ENCODE measurements around the gene LYST. TPM values are rescaled to one million over a fixed set of nuclear protein-coding genes. Genes with fewer than 3 reads are reported as not detected.
"Not testable (repeated sequence)": the region's sequence is repeated elsewhere in the genome, so short reads cannot be mapped to it uniquely, and the experiment has no call there.

LYST gene
- total RNA-seq, 1 donor from 2014 or later, result 17.4 TPM

GRCh38 chr1:235650341-235651169 lies 216.2 kb downstream of the LYST start:
- no peak for DNase-seq

DNA sequence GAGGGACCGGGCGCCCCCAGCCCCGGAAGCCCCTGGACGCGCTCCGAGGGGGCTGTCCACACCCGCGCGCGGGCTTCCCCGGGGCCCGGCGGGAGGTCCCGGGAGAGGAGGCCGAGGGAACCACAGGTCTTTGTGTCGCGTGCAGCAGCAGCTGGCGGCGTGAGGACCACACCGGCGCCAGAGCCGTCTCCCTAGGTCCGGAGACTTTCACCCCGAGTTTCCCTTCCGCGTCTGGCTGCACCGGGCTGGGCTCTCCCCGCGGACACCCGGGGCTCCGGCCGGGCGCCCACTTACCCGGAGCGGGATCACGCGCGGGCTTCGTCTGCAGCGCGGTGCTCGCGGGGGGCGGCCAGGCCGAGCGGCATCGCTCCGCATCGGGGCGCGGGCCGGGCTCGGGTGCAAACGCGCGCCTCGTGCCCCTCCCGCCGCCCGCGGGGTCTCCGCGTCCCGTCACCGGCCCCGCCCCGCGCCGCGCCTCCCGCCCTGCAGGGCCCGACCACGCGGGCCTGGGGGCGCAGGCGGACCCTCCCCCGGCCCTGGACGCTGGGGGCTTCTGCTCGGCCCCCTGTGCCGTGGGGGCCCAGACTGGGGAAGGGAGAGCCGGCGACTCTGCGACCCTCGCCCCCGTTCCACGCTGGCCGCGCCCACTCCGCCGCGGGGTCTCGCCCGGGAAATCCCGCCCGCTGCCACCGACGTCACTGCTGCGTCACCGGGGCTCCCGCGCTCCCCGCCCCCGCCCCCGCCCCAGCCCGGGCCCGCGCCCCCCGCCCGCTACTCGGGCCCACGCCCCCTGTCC lies 217.1 kb downstream of the LYST start, which contains the start of gene GNG4:
Gene GNG4, minus strand, starts transcription at position 417 of the 796 bp plus-strand sequence. CDS start 65,946 bp downstream, outside the sequence.
- no peak for DNase-seq

GRCh38 chr1:235648954-235649367 lies 217.7 kb downstream of the LYST start:
- peak; percentile 75 for DNase-seq

- DNase-seq, result no peak
Observed at GRCh38 chr1:235648407-235648907, 218.2 kb downstream of the LYST start.

DNA sequence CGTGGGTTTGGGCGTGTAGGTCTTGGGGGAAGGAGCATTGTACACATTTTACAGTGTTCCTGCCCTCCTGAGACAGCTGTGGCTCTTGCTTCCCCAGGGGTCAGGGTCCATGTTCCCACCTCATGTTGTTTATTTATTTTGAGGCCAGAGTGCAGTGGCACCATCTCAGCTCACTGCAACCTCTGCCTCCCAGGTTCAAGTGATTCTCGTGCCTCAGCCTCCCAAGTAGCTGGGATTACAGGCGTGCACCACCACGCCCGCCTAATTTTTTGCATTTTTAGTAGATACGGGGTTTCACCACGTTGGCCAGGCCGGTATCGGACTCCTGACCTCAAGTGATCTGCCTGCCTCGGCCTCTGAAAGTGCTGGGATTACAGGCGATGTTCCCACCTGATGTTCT lies 219.2 kb downstream of the LYST start:
- DNase-seq, result not testable (repeated sequence)

GRCh38 chr1:235646463-235646862 lies 220.2 kb downstream of the LYST start:
- no peak for DNase-seq

DNA sequence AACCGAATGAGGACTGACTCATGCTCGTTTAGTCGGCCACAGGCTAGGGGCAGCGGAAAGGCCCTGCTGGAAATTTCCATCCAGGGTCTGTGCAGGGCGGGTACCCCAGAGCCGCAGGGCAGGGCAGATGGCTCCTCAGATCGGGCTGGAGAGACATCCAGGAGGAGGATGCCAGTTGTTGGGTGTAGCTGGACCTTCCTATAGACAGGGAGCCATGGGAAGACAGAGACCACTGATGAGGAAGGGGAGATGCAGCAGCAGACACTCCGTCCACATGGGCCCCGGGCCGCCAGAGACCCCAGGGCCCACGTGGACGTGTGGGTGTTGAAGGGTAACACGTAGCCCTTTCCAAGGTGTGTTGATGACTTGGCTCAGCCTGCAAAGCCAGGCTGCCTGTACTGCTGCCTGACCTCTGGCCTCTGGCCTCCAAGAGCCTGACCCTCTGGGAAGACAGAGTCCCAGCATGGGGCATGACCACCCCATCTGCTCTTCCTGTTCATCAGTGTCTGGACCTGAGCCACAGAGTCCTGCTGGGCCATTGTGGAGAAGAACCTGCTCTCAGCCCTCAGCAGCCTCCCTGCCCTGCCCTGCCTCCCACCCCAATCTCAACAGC lies 221.9 kb downstream of the LYST start:
- no peak for DNase-seq

GRCh38 chr1:235643837-235644692 lies 222.6 kb downstream of the LYST start:
- DNase-seq, result no peak

DNA sequence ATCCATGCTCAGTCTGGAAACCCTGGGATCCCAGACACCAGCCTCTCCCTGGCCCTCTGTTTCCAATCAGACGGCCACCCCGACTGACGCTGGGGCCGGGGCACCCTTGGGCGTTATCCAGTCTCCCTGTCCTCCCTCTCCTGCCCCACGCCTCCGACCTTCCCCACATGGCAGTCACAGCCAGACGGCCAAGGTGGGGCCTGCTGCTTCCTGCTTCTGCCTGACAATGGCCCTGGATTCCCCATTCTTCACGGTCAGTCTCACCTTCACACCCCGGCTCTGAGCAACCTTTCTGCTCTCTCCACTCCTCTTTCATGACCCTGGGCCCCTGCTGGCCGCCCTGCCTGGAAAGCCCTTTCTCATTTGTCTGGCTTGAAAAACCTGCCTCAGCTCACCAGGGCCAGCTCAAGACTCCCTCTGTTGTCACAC lies 223.7 kb downstream of the LYST start:
- DNase-seq, result no peak

DNA sequence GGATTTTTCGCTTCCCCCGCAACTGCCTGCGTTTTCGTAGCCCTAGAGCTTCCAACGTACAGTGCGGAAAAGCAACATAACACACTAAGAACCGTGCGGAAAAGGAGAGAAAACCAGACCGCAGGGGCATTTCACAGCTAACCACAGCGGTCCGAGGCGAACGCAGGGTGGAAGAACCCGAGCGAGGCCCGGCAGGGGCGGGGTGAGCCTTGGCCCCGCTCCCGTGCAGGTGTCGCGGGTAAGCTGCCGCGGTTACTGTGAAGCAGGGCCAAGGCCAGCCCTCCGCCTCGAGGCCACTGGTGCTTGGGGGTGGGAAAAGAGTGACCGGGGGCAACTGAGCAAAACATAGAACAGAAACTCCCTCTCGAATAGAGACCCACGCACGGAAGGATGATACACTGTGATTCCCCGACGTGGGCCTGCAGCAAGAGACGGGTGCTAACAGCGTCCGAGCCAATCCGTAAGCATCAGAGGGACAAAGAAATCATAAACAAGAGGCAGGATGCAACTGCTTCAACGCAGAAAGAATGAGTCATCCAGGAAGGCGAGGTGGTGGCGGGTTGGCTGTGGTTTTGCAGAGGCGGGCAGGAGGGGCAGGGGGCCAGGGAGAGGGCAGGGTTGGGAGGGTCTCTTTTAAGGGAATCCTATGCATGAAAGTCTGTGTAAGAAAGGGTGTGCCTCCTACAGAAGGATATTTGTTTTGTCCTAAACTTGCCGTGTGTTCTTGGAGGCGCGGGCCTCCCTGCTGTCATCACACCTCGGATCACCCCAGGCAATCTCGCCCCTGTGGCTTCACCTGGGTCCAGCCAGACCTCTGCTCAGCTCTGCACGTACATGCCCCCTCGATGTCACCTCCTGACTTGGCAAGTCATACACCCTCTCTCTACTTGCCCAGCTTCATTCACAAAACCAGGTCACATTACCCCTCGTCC lies 224.4 kb downstream of the LYST start:
- peak; percentile 78 for DNase-seq

- DNase-seq, result no peak
Observed at GRCh38 chr1:235640580-235640979, 226.1 kb downstream of the LYST start.

DNA sequence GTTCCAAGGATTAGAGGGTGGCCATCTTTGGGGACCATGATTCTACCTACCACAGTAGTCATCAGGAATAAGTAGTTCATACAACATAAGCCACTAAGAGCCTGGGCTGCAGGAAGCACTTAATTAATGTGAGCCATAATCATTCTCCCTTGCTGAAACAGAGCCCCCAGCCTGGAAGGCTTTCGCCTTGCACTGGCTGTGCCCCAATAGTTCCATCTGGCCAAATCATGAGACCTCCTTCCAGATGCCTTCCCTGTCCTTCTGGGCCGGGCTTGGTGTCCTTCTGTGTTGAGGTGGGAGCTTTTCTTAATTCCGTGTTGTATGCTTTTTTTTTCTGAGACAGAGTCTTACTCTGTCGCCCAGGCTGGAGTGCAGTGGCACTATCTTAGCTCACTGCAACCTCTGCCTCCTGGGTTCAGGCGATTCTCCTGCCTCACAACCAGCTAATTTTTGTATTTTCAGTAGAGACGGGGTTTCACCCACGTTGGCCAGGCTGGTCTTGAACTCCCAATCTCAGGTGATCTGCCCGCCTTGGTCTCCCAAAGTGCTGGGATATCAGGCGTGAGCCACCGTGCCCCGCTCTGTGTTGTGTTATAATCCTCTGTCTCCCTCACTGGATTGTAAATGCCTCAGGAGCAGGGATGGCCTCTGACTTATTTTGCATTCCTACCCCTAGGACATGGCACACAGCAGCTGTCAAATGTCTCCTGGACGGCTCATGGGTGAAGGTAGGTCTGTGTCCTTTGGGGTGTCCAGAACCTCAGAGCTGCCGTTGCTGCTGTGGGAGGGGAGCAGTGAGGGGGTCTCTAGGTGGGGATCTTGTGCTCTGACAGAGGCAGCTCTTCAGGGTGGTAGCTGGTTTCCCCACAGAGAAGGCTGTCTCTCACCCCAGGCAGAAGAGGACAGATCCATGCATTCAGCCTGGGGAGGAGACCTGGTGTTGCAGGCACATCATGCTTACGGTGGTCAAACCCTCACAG lies 227.2 kb downstream of the LYST start:
- no peak for DNase-seq

DNA sequence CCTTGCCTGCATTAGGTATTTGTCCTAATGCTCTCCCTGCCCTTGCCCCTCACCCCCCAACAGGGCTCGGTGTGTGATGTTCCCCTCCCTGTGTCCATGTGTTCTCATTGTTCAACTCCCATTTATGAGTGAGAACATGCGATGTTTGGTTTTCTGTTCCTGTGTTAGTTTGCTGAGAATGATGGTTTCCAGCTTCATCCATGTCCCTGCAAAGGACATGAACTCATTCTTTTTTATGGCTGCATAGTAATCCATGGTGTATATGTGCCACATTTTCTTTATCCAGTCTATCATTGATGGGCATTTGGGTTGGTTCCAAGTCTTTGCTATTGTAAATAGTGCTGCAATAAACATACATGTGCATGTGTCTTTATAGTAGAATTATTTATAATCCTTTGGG lies 228.1 kb downstream of the LYST start:
- DNase-seq, result not testable (repeated sequence)

DNA sequence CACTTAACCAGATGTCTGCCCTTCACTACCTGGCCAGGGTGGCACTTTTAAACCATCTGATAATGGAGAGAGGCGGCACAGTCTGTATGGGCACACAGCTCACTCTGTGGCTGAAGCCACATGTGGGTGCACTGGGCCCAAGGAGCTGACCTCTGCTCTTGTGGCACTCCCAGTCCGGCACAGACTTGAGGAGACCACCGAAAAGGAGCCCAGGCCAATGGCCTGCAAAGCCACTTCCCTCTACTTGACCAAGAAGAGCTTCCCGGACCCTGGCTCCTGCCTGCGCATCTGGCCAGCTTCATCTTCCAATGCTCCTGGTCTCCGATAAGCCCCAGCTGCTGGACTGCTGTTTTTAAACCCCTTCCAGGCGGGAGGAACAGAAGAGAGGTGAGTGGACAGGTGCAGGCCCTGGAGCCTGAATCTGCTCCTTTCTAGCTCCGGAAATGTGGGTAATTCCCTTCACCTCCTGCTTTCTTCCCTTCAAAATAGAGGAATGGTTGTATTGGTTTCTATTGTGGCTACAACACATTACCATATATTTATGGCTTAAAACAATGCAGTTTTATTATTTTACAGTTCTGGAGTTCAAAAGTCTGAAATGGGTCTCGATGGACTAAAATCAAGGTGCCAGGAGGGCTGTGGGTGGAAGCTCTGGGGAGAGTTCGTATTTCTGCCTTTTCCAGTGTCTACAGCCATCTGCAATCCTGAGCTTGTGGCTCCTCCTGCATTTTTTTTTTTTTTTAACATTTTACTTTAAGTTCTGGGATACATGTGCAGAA lies 228.8 kb downstream of the LYST start:
- no peak for DNase-seq

GRCh38 chr1:235635938-235636662 lies 230.6 kb downstream of the LYST start:
- no peak for DNase-seq

- peak; percentile 71 for DNase-seq
Observed at GRCh38 chr1:235632506-235633401, 234.0 kb downstream of the LYST start.

DNA sequence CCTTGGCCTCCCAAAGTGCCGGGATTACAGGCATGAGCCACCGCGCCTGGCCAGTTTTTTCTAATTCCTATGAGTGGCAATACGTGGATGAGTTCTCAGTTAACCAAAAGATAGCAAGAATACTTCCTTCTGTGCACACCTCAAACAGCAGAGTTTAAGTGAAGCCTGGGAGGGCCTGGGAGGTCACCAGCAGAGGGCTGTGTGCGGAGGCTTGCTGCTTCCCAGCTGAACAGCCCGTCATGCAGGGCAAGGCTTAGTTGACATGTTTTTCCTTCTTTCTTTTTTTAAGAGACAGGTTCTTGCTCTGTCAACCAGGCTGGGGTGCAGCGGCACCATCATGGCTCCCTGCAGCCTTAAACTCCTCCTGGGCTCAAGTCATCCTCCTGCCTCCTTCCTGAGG lies 234.9 kb downstream of the LYST start:
- DNase-seq, result no peak

Data from dermis blood vessel endothelial cell (primary cell).